Trophoblast cell (in vitro differentiated cells and primary cell): ENCODE results near the gene CDH18.

Experiments used
- DNase-seq, 2 donors: peaks; one replicate each; pipeline ENCODE4 v3.0.0-alpha.2; 2016
- H2AFZ ChIP-seq: 2 replicates; pipeline ENCODE4 v1.6.1; 2013; ENCODE audit warnings: low read length, moderate library complexity, mild to moderate bottlenecking; ENCODE audit not compliant: insufficient read depth, poor library complexity
- H2AK5ac ChIP-seq: 2 replicates; pipeline ENCODE4 v1.6.1; 2013; ENCODE audit warnings: mild to moderate bottlenecking, low read length
- H2BK120ac ChIP-seq: 2 replicates; pipeline ENCODE4 v1.6.1; 2013; ENCODE audit warnings: low read length, mild to moderate bottlenecking, moderate library complexity; ENCODE audit not compliant: insufficient read depth, poor library complexity
- H2BK12ac ChIP-seq: 2 replicates; pipeline ENCODE4 v1.6.1; 2013; ENCODE audit warnings: mild to moderate bottlenecking, low read length, moderate library complexity
- H2BK5ac ChIP-seq: 2 replicates; pipeline ENCODE4 v1.6.1; 2013; ENCODE audit warnings: low read length, low read depth, moderate library complexity, mild to moderate bottlenecking; ENCODE audit not compliant: poor library complexity
- H3K14ac ChIP-seq: 2 replicates; pipeline ENCODE4 v1.6.1; 2013; ENCODE audit warnings: mild to moderate bottlenecking, low read length
- H3K18ac ChIP-seq: 2 replicates; pipeline ENCODE4 v1.6.1; 2013; ENCODE audit warnings: mild to moderate bottlenecking, low read length
- H3K23ac ChIP-seq: 2 replicates; pipeline ENCODE4 v1.6.1; 2013; ENCODE audit warnings: low read length
- H3K27ac ChIP-seq: 2 replicates; pipeline ENCODE4 v1.5.1; 2013; ENCODE audit warnings: low read depth, mild to moderate bottlenecking, inconsistent platforms, low read length, moderate library complexity
- H3K27me3 ChIP-seq: 2 replicates; pipeline ENCODE4 v1.6.1; 2013; ENCODE audit warnings: inconsistent platforms, mild to moderate bottlenecking, low read length, moderate library complexity; ENCODE audit not compliant: insufficient read depth
- H3K36me3 ChIP-seq, 2 experiments: 1 replicate in 1 of 2; 2 replicates in 1 of 2; pipeline ENCODE4 v1.6.1; 2013; ENCODE audit warnings: low read length in 2 of 2, mild to moderate bottlenecking in 2 of 2, moderate library complexity in 1 of 2; ENCODE audit not compliant: insufficient read depth in 2 of 2, control insufficient read depth in 1 of 2
- H3K4ac ChIP-seq: 2 replicates; pipeline ENCODE4 v1.6.1; 2013; ENCODE audit warnings: low read depth, mild to moderate bottlenecking, low read length, moderate library complexity
- H3K4me1 ChIP-seq, 2 experiments: 1 replicate in 1 of 2; 2 replicates in 1 of 2; pipeline ENCODE4 v1.6.1; 2013; ENCODE audit warnings: low read length in 2 of 2, mild to moderate bottlenecking in 2 of 2, moderate library complexity in 1 of 2; ENCODE audit not compliant: insufficient read depth in 2 of 2, control insufficient read depth in 1 of 2
- H3K4me2 ChIP-seq: 2 replicates; pipeline ENCODE4 v1.6.1; 2013; ENCODE audit warnings: inconsistent platforms, mild to moderate bottlenecking, low read length, moderate library complexity
- H3K4me3 ChIP-seq: 2 replicates; pipeline ENCODE4 v1.5.1; 2013; ENCODE audit warnings: mild to moderate bottlenecking, low read depth, low read length, inconsistent platforms
- H3K79me1 ChIP-seq: one replicate; pipeline ENCODE4 v1.6.1; 2013; ENCODE audit warnings: low read length
- H3K79me2 ChIP-seq: 2 replicates; pipeline ENCODE4 v1.6.1; 2013; ENCODE audit warnings: low read length, mild to moderate bottlenecking; ENCODE audit not compliant: control insufficient read depth, insufficient read depth, poor library complexity
- H3K9ac ChIP-seq: 2 replicates; pipeline ENCODE4 v1.6.1; 2013; ENCODE audit warnings: mild to moderate bottlenecking, low read length
- H3K9me3 ChIP-seq: 2 replicates; pipeline ENCODE4 v1.6.1; 2013; ENCODE audit warnings: low read depth, mild to moderate bottlenecking, control low read depth, inconsistent platforms, low read length; ENCODE audit not compliant: insufficient read depth
- H4K12ac ChIP-seq: 2 replicates; pipeline ENCODE4 v1.6.1; 2013; ENCODE audit warnings: low read depth, mild to moderate bottlenecking, low read length, moderate library complexity
- H4K8ac ChIP-seq: 2 replicates; pipeline ENCODE4 v1.6.1; 2013; ENCODE audit warnings: low read depth, mild to moderate bottlenecking, low read length, moderate library complexity
- H4K91ac ChIP-seq: one replicate; pipeline ENCODE4 v1.6.1; 2013; ENCODE audit warnings: low read depth, mild to moderate bottlenecking, low read length, moderate library complexity
- WGBS: extraction: QIAGEN DNeasy Blood & Tissue Kit; methylation state at CpG from one replicate; pipeline ENCODE4 v1.1.7; 2013; ENCODE audit warnings: missing lambda C conversion rate; ENCODE audit not compliant: insufficient read length, insufficient coverage; ENCODE audit errors: extremely low coverage; 5-methylcytosine and 5-hydroxymethylcytosine counted together

Gene CDH18

DNA sequence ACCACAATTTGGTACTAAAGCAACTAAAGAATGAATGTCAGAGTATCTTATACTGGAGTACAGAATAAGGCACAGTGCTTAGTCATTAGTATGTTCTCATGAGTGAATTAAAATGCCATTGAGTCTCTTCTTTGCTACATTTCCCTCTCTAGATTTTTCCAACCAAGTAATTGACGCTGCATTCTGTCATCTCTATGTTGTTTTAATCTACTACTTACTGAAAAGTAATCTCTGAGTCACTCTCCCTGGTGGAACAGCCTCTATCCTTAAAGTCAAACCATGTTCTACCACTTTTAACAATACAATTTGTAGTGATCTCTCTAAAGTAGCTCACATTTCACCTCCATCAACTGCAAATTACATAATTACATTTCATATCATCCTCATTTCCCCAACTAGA lies 495.1 kb downstream of the CDH18 start:
- no peaks in the 10 kb centered on the region for H3K79me2 ChIP-seq
- no peak overlapping the region for H2AK5ac ChIP-seq
- H2BK5ac ChIP-seq: no peak overlapping the region
- DNase-seq: no peak
- H3K4me3 ChIP-seq: no peak overlapping the region
- H3K18ac ChIP-seq: no peak overlapping the region
- WGBS: no CpG with 5 or more reads among the region's 1 CpG
- H3K4me2 ChIP-seq: no peak overlapping the region
- H3K9me3 ChIP-seq: no peaks in the 10 kb centered on the region
- no peaks in the 10 kb centered on the region for H3K36me3 ChIP-seq
- H2BK120ac ChIP-seq: no peak overlapping the region
- no peak overlapping the region for H3K14ac ChIP-seq
- H3K27ac ChIP-seq: no peak overlapping the region
- H4K8ac ChIP-seq: no peak overlapping the region
- no peak overlapping the region for H4K91ac ChIP-seq
- H3K79me1 ChIP-seq: no peaks in the 10 kb centered on the region
- no peak overlapping the region for H2BK12ac ChIP-seq
- H3K27me3 ChIP-seq: no peaks in the 10 kb centered on the region
- no peak overlapping the region for H4K12ac ChIP-seq
- no peak overlapping the region for H3K23ac ChIP-seq
- no peak overlapping the region for H3K9ac ChIP-seq
- H3K4ac ChIP-seq: no peak overlapping the region
- no peak overlapping the region for H2AFZ ChIP-seq
- no peaks in the 10 kb centered on the region for H3K4me1 ChIP-seq

DNA sequence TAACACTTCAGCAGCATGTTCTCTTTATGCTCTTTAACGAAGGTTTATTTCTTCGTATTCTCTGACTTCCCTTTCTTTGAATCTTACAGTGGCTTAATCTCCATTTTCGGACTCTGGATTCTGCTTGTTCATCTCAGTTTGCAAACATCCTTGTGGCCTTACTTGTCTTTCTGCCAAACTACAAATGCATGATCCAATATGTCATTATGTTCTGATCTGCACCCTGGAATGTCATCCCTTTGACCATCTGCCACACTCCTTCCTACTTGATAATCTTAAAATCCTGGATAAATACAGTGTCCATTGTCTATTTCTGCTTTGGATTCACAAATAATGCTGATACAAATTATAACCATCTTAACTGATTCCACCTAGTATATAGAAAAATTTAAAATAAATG lies 499.2 kb downstream of the CDH18 start:
- DNase-seq: no peak
- Histone ChIP-seq H3K79me2 (no peaks in the 10 kb centered on the region), H2AK5ac (no peak overlapping the region), H4K91ac (no peak overlapping the region), H3K23ac (no peak overlapping the region), H3K9me3 (no peaks in the 10 kb centered on the region), H3K36me3 (no peaks in the 10 kb centered on the region), H2AFZ (no peak overlapping the region), H3K14ac (no peak overlapping the region), H3K4me3 (no peak overlapping the region), H3K4ac (no peak overlapping the region), H3K27ac (no peak overlapping the region), H3K4me2 (no peak overlapping the region), H3K27me3 (no peaks in the 10 kb centered on the region), H4K8ac (no peak overlapping the region), H4K12ac (no peak overlapping the region), H3K9ac (no peak overlapping the region), H3K18ac (no peak overlapping the region), H2BK5ac (no peak overlapping the region), H2BK12ac (no peak overlapping the region), H3K79me1 (no peaks in the 10 kb centered on the region), H3K4me1 (no peaks in the 10 kb centered on the region), H2BK120ac (no peak overlapping the region)
- WGBS: no CpG with 5 or more reads among the region's 3 CpGs

- no peaks in the 10 kb centered on the region for H3K4me1 ChIP-seq
- H3K4me3 ChIP-seq: no peak overlapping the region
- H3K36me3 ChIP-seq: no peaks in the 10 kb centered on the region
- no peak overlapping the region for H3K27ac ChIP-seq
- no peaks in the 10 kb centered on the region for H3K79me1 ChIP-seq
- H2BK12ac ChIP-seq: no peak overlapping the region
- H4K91ac ChIP-seq: no peak overlapping the region
- no peak overlapping the region for H3K14ac ChIP-seq
- no peak overlapping the region for H3K23ac ChIP-seq
- H3K27me3 ChIP-seq: no peaks in the 10 kb centered on the region
- H3K4me2 ChIP-seq: no peak overlapping the region
- no peak overlapping the region for H3K18ac ChIP-seq
- no peak for DNase-seq
- no peak overlapping the region for H3K4ac ChIP-seq
- no peak overlapping the region for H2BK5ac ChIP-seq
- H2AK5ac ChIP-seq: no peak overlapping the region
- no peaks in the 10 kb centered on the region for H3K79me2 ChIP-seq
- no peak overlapping the region for H4K8ac ChIP-seq
- H2BK120ac ChIP-seq: no peak overlapping the region
- no peak overlapping the region for H2AFZ ChIP-seq
- H3K9ac ChIP-seq: no peak overlapping the region
- H4K12ac ChIP-seq: no peak overlapping the region
- no peaks in the 10 kb centered on the region for H3K9me3 ChIP-seq
Observed at GRCh38 chr5:19487480-19487879, 500.5 kb downstream of the CDH18 start.

GRCh38 chr5:19479562-19479961 lies 508.4 kb downstream of the CDH18 start:
- Histone ChIP-seq H4K12ac (no peak overlapping the region), H2AFZ (no peak overlapping the region), H2BK5ac (no peak overlapping the region), H3K4me3 (no peak overlapping the region), H3K4me2 (no peak overlapping the region), H2BK120ac (no peak overlapping the region), H3K23ac (no peak overlapping the region), H3K9ac (no peak overlapping the region), H2BK12ac (no peak overlapping the region), H4K91ac (no peak overlapping the region), H3K4ac (no peak overlapping the region), H3K14ac (no peak overlapping the region), H3K4me1 (no peaks in the 10 kb centered on the region), H3K79me2 (no peaks in the 10 kb centered on the region), H3K9me3 (no peaks in the 10 kb centered on the region), H3K27ac (no peak overlapping the region), H2AK5ac (no peak overlapping the region), H3K79me1 (no peaks in the 10 kb centered on the region), H3K36me3 (no peaks in the 10 kb centered on the region), H3K18ac (no peak overlapping the region), H4K8ac (no peak overlapping the region), H3K27me3 (no peaks in the 10 kb centered on the region)
- no CpG with 5 or more reads among the region's 5 CpGs for WGBS
- DNase-seq: no peak

- DNase-seq: no peak
- no peak overlapping the region for H3K23ac ChIP-seq
- H3K4ac ChIP-seq: no peak overlapping the region
- no peaks in the 10 kb centered on the region for H3K4me1 ChIP-seq
- H2AFZ ChIP-seq: no peak overlapping the region
- H3K79me2 ChIP-seq: no peaks in the 10 kb centered on the region
- no peak overlapping the region for H2BK120ac ChIP-seq
- H3K14ac ChIP-seq: no peak overlapping the region
- H4K12ac ChIP-seq: no peak overlapping the region
- no peak overlapping the region for H3K4me3 ChIP-seq
- no peaks in the 10 kb centered on the region for H3K79me1 ChIP-seq
- H3K36me3 ChIP-seq: no peaks in the 10 kb centered on the region
- no peaks in the 10 kb centered on the region for H3K9me3 ChIP-seq
- no CpG with 5 or more reads among the region's 1 CpG for WGBS
- no peak overlapping the region for H3K4me2 ChIP-seq
- no peaks in the 10 kb centered on the region for H3K27me3 ChIP-seq
- H4K8ac ChIP-seq: no peak overlapping the region
- H3K27ac ChIP-seq: no peak overlapping the region
- no peak overlapping the region for H2BK12ac ChIP-seq
- no peak overlapping the region for H2AK5ac ChIP-seq
- H4K91ac ChIP-seq: no peak overlapping the region
- no peak overlapping the region for H3K9ac ChIP-seq
- no peak overlapping the region for H2BK5ac ChIP-seq
- H3K18ac ChIP-seq: no peak overlapping the region
Observed at GRCh38 chr5:19462019-19462418, 526.0 kb downstream of the CDH18 start.
